ENCODE measurements around the gene MTA1. TPM values are rescaled to one million over a fixed set of nuclear protein-coding genes. Genes with fewer than 3 reads are reported as not detected.
A peak's percentile ranks its signal among the peaks of the same experiment; 100 is the strongest.

MTA1 gene
- total and polyA plus RNA-seq, 11 donors: 71.8 to 191 (median 109) TPM

- Histone ChIP-seq H3K27ac (no peak overlapping the region), H3K4me1 (peaks cover 0 to 32% (median 18%) of the 10 kb centered on the region in 12 donors), H3K36me3 (no peaks in the 10 kb centered on the region), H3K9me3 (no peaks in the 10 kb centered on the region), H3K4me3 (no peak overlapping the region), H3K27me3 (peaks cover 0 to 29% (median 0%) of the 10 kb centered on the region in 9 donors)
- TF ChIP-seq CTCF (IDR thresholded peaks at IDR 0.05) (no peak), POLR2A (IDR thresholded peaks at IDR 0.05) (no peak)
- no peak for DNase-seq
- intact Hi-C loops (cut with DNase I): loop anchor here in 1 of 10 donors (10.0 kb wide), 1 partner anchor 72 kb away; the partner anchor contains the start of gene CRIP1
- WGBS, 4 donors: 77 to 83% (median 78%) methylated on average over 7 to 8 of the region's 8 CpGs
- ATAC-seq: no peak
Observed at GRCh38 chr14:105412771-105413543, 6.7 kb upstream of the MTA1 start.

- peak overlapping the region in 1 of 12 donors; percentile 77 for H3K27ac ChIP-seq
- TF ChIP-seq POLR2A (IDR thresholded peaks at IDR 0.05): no peak
- TF ChIP-seq CTCF (IDR thresholded peaks at IDR 0.05): no peak
- peak in 1 of 5 donors; percentile 68 for DNase-seq
- H3K4me3 ChIP-seq: no peak overlapping the region
- ATAC-seq: peak; percentile 14 to 74 (median 32)
- H3K4me1 ChIP-seq: peaks cover 0 to 33% (median 18%) of the 10 kb centered on the region in 12 donors
- WGBS, 4 donors: 60 to 73% (median 62%) methylated on average over 2 of the region's 2 CpGs
- peaks cover 0 to 29% (median 0%) of the 10 kb centered on the region in 9 donors for H3K27me3 ChIP-seq
- intact Hi-C loops (cut with DNase I): loop anchor here in 1 of 10 donors (10.0 kb wide), 1 partner anchor 71 kb away; the partner anchor contains the start of gene CRIP1
- H3K36me3 ChIP-seq: no peaks in the 10 kb centered on the region
- H3K9me3 ChIP-seq: no peaks in the 10 kb centered on the region
Observed at GRCh38 chr14:105413544-105413886, 6.1 kb upstream of the MTA1 start.

- peak overlapping the region; percentile 5 to 69 (median 58) for H3K4me3 ChIP-seq
- H3K27me3 ChIP-seq: peaks cover 0 to 29% (median 0%) of the 10 kb centered on the region in 9 donors
- TF ChIP-seq CTCF (IDR thresholded peaks at IDR 0.05): peak; percentile 47 to 91 (median 78)
- peak in 1 of 2 donors; percentile 41 for TF ChIP-seq POLR2A (IDR thresholded peaks at IDR 0.05)
- intact Hi-C loops (cut with DNase I): loop anchor here in 2 of 10 donors (2.0 to 10.0 kb wide), 2 partner anchors 16 to 70 kb away; partner anchors contain the start of genes CRIP1 (in 1 of the 2) and TEX22 (in 1 of the 2)
- H3K9me3 ChIP-seq: no peaks in the 10 kb centered on the region
- no peaks in the 10 kb centered on the region for H3K36me3 ChIP-seq
- DNase-seq (peak; percentile 83 to 92 (median 84)), ATAC-seq (peak; percentile 49 to 87 (median 80))
- WGBS, 4 donors: 10 to 19% (median 14%) methylated on average over 52 to 79 of the region's 79 CpGs
- H3K27ac ChIP-seq: peak overlapping the region in 11 of 12 donors; percentile 66 to 87 (median 80)
- peaks cover 0 to 43% (median 24%) of the 10 kb centered on the region in 12 donors for H3K4me1 ChIP-seq
Observed at GRCh38 chr14:105414456-105415371, 4.9 kb upstream of the MTA1 start.

Measured in heart left ventricle (tissue), 16 donors.